Activated CD4-positive, alpha-beta memory T cell treated with anti-CD3 and anti-CD28 coated beads for 36 hours (primary cell): Measurements from ENCODE around the gene MCM7. TPM values are rescaled to one million over a fixed set of nuclear protein-coding genes. Genes with fewer than 3 reads are reported as not detected.
A peak's percentile ranks its signal among the peaks of the same experiment; 100 is the strongest.

ENCODE experiments used
- microRNA-seq: library from miRNA; unstranded; fragments of <30 nt; microRNA quantifications from one replicate; pipeline ENCODE4 v1.2.0, GENCODE V29; 2022; ENCODE audit warnings: borderline number of aligned reads, borderline microRNAs expressed, borderline replicate concordance
- total RNA-seq, 2 experiments: library from RNA; stranded (reverse); gene quantifications; one replicate each; pipeline ENCODE4 v1.2.3, GENCODE V29; 2021

MCM7 gene
- total RNA-seq, 2 experiments from 2014 or later = 393 to 398 TPM

Small RNA genes lying within 50 kb of the gene (microRNA-seq; reads per million reads assigned to microRNA genes)
- 6,115 reads per million, percentile 94 among the genes with 10 or more reads in this experiment for gene MIR106B
- 636 reads per million, percentile 83 among the genes with 10 or more reads in this experiment for gene MIR25
- gene MIR93 = 10,927 reads per million, percentile 97 among the genes with 10 or more reads in this experiment

Other genes with a start within 250 kb of the MCM7 start
- not detected for gene OR2AE1, start 224.4 kb downstream of the MCM7 start, total RNA-seq
- 10 to 100 TPM; 24.9 to 26.1 TPM for gene TRIM4, start 181.9 kb downstream of the MCM7 start, total RNA-seq
- under 1 TPM; 0.19 to 0.45 TPM for gene GJC3, start 171.8 kb downstream of the MCM7 start, total RNA-seq
- not detected for gene AZGP1, start 125.4 kb downstream of the MCM7 start, total RNA-seq
- 10 to 100 TPM; 49.1 to 50.6 TPM for gene ZKSCAN1, start 85.8 kb downstream of the MCM7 start, total RNA-seq
- 1 to 10 TPM; 6.2 TPM for gene ZSCAN21, start 51.6 kb downstream of the MCM7 start, total RNA-seq
- gene ZNF3, start 19.7 kb downstream of the MCM7 start, total RNA-seq = 10 to 100 TPM; 18.0 to 18.6 TPM
- 10 to 100 TPM; 93.1 to 98.2 TPM for gene COPS6, start 12.4 kb downstream of the MCM7 start, total RNA-seq
- 10 to 100 TPM; 11.3 to 12.2 TPM for gene AP4M1, start 246 bp upstream of the MCM7 start, total RNA-seq
- gene TAF6, start 18.0 kb upstream of the MCM7 start, total RNA-seq = 10 to 100 TPM; 54.3 to 63.7 TPM
- 10 to 100 TPM; 11.9 to 12.4 TPM for gene CNPY4, start 18.2 kb upstream of the MCM7 start, total RNA-seq
- 1 to 10 TPM; 2.3 to 3.4 TPM for gene MBLAC1, start 25.6 kb upstream of the MCM7 start, total RNA-seq
- 100 to 1,000 TPM; 136 to 151 TPM for gene LAMTOR4, start 47.5 kb upstream of the MCM7 start, total RNA-seq
- 10 to 100 TPM; 17.9 to 19.7 TPM for gene TRAPPC14, start 57.3 kb upstream of the MCM7 start, total RNA-seq
- gene GAL3ST4, start 67.2 kb upstream of the MCM7 start, total RNA-seq = 1 to 10 TPM; 2.4 to 2.8 TPM
- 1 to 10 TPM; 4.8 to 5.5 TPM for gene GPC2, start 76.0 kb upstream of the MCM7 start, total RNA-seq
- gene STAG3, start 76.5 kb upstream of the MCM7 start, total RNA-seq = 10 to 100 TPM; 20.8 to 20.9 TPM
- gene PVRIG, start 118.6 kb upstream of the MCM7 start, total RNA-seq = 10 to 100 TPM; 21.0 to 21.2 TPM
- not detected for gene SPDYE3, start 206.3 kb upstream of the MCM7 start, total RNA-seq